ENCODE data around the gene SIK3.

SIK3 gene

DNA sequence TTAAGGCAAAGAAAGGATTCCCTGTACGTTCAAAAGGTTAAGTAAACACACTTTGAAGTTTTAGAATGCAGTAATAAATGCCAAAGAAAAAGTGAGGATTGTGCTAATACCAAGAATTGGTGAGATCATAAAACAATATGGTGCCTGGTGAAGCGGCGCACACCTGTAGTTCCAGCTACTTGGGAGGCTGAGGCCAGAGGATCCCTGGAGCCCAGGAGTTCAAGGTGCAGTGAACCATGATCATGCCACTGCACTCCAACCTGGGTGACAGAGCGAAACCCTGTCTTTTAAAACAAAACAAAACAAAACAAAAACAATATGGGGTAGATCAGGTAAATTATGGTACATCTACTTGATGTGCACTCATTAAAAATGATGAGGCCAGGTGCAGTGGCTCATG is 187.4 kb downstream of the SIK3 start:
- no peak overlapping the region for H3K4me3 ChIP-seq (replicated peaks; ENCODE audit: insufficient read depth, low read length)
- H3K27ac ChIP-seq (replicated peaks) = no peak overlapping the region
- DNase-seq (ENCODE audit: low read depth in 1 of 2, low spot score in 1 of 2) = no peak
- no peak for TF ChIP-seq CTCF (IDR thresholded peaks at IDR 0.05; ENCODE audit: insufficient read depth, low read length)
- no peak for TF ChIP-seq SPI1 (IDR thresholded peaks at IDR 0.05; ENCODE audit: borderline replicate concordance, low read depth)
- TF ChIP-seq, protein P1, sequence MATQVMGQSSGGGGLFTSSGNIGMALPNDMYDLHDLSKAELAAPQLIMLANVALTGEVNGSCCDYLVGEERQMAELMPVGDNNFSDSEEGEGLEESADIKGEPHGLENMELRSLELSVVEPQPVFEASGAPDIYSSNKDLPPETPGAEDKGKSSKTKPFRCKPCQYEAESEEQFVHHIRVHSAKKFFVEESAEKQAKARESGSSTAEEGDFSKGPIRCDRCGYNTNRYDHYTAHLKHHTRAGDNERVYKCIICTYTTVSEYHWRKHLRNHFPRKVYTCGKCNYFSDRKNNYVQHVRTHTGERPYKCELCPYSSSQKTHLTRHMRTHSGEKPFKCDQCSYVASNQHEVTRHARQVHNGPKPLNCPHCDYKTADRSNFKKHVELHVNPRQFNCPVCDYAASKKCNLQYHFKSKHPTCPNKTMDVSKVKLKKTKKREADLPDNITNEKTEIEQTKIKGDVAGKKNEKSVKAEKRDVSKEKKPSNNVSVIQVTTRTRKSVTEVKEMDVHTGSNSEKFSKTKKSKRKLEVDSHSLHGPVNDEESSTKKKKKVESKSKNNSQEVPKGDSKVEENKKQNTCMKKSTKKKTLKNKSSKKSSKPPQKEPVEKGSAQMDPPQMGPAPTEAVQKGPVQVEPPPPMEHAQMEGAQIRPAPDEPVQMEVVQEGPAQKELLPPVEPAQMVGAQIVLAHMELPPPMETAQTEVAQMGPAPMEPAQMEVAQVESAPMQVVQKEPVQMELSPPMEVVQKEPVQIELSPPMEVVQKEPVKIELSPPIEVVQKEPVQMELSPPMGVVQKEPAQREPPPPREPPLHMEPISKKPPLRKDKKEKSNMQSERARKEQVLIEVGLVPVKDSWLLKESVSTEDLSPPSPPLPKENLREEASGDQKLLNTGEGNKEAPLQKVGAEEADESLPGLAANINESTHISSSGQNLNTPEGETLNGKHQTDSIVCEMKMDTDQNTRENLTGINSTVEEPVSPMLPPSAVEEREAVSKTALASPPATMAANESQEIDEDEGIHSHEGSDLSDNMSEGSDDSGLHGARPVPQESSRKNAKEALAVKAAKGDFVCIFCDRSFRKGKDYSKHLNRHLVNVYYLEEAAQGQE (IDR thresholded peaks at IDR 0.05; ENCODE audit: insufficient replicate concordance, low read depth) = no peak
- TF ChIP-seq GABPA (IDR thresholded peaks at IDR 0.05; ENCODE audit: low read depth) = no peak
- TF ChIP-seq POLR2AphosphoS5 (IDR thresholded peaks at IDR 0.05; ENCODE audit: low read depth) = no peak
- no peaks in the 10 kb centered on the region for H3K27me3 ChIP-seq (ENCODE audit: insufficient read depth, poor library complexity, severe bottlenecking)

DNA sequence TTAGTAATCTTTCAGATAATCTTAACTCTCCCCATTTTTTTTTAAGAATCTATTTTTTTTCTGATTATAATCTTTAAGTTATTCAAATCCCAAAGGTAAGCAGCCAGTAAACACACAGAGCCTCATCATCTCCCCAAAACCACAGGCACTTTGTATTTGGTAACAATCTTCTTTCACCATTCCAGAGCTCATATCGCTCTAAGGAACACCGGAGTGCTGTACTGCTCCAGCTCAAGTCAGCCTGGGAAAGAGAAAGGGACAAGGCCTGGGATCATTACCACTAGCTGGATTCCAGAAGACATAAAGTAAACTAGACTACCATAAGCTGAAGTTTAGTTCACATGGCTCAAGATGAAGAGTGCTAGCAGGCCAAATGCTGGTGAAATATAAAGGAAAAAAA is 187.8 kb downstream of the SIK3 start:
- no peaks in the 10 kb centered on the region for H3K27me3 ChIP-seq (ENCODE audit: insufficient read depth, poor library complexity, severe bottlenecking)
- DNase-seq (ENCODE audit: low read depth in 1 of 2, low spot score in 1 of 2) = no peak
- H3K27ac ChIP-seq (replicated peaks) = no peak overlapping the region
- H3K4me3 ChIP-seq (replicated peaks; ENCODE audit: insufficient read depth, low read length) = no peak overlapping the region
- no peak for TF ChIP-seq SPI1 (IDR thresholded peaks at IDR 0.05; ENCODE audit: borderline replicate concordance, low read depth)

DNA sequence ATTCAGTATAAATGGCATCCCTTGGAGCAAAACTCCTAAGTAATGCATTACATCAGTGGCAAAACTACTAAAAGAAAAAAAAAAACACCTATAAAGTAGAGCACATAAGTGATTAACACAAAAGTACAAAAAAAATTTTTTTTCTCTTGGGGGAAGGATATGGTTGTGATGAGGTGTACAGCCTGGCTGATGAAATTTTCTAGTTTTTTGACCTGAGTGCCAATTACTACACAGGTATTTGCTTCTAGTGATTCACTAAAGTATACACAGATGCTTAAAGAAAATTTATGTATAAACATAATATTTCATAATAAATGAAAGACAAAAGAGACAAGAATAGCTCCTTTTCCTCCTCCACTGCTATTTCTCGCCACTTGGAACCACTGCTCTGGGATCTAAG is 189.0 kb downstream of the SIK3 start:
- TF ChIP-seq GABPA (IDR thresholded peaks at IDR 0.05; ENCODE audit: low read depth) (no peak), SPI1 (IDR thresholded peaks at IDR 0.05; ENCODE audit: borderline replicate concordance, low read depth) (no peak)
- TF ChIP-seq, protein P1 (IDR thresholded peaks at IDR 0.05; ENCODE audit: insufficient replicate concordance, low read depth) = no peak
- no peak for DNase-seq (ENCODE audit: low read depth in 1 of 2, low spot score in 1 of 2)
- Histone ChIP-seq H3K27me3 (ENCODE audit: insufficient read depth, poor library complexity, severe bottlenecking) (no peaks in the 10 kb centered on the region), H3K4me3 (replicated peaks; ENCODE audit: insufficient read depth, low read length) (no peak overlapping the region), H3K27ac (replicated peaks) (no peak overlapping the region)

GRCh38 chr11:116906479-116906878 is 191.7 kb downstream of the SIK3 start:
- H3K27ac ChIP-seq (replicated peaks) = no peak overlapping the region
- H3K4me3 ChIP-seq (replicated peaks; ENCODE audit: insufficient read depth, low read length) = no peak overlapping the region
- DNase-seq (ENCODE audit: low read depth in 1 of 2, low spot score in 1 of 2) = no peak
- TF ChIP-seq CTCF (IDR thresholded peaks at IDR 0.05; ENCODE audit: insufficient read depth, low read length) (no peak), SPI1 (IDR thresholded peaks at IDR 0.05; ENCODE audit: borderline replicate concordance, low read depth) (no peak), GABPA (IDR thresholded peaks at IDR 0.05; ENCODE audit: low read depth) (no peak), POLR2AphosphoS5 (IDR thresholded peaks at IDR 0.05; ENCODE audit: low read depth) (no peak)
- TF ChIP-seq, protein P1 (IDR thresholded peaks at IDR 0.05; ENCODE audit: insufficient replicate concordance, low read depth) = no peak
- no peaks in the 10 kb centered on the region for H3K27me3 ChIP-seq (ENCODE audit: insufficient read depth, poor library complexity, severe bottlenecking)

Data from HL-60 (cell line).